B cell (primary cell): Measurements from ENCODE around the gene MAG.

Experiments
- EZH2 ChIP-seq: IDR thresholded peaks from 2 replicates; pipeline ENCODE4 v1.6.1; 2012; ENCODE audit warnings: borderline replicate concordance, low read depth, mild to moderate bottlenecking, moderate library complexity, low read length; ENCODE audit not compliant: insufficient read depth, poor library complexity, severe bottlenecking
- TF ChIP-seq, protein P1 (sequence below): fragments of 200-600 bp; IDR thresholded peaks from one replicate; pipeline ENCODE4 v1.8.0; 2022; ENCODE audit warnings: antibody characterized with exemption, mild to moderate bottlenecking

- TF ChIP-seq, protein P1, sequence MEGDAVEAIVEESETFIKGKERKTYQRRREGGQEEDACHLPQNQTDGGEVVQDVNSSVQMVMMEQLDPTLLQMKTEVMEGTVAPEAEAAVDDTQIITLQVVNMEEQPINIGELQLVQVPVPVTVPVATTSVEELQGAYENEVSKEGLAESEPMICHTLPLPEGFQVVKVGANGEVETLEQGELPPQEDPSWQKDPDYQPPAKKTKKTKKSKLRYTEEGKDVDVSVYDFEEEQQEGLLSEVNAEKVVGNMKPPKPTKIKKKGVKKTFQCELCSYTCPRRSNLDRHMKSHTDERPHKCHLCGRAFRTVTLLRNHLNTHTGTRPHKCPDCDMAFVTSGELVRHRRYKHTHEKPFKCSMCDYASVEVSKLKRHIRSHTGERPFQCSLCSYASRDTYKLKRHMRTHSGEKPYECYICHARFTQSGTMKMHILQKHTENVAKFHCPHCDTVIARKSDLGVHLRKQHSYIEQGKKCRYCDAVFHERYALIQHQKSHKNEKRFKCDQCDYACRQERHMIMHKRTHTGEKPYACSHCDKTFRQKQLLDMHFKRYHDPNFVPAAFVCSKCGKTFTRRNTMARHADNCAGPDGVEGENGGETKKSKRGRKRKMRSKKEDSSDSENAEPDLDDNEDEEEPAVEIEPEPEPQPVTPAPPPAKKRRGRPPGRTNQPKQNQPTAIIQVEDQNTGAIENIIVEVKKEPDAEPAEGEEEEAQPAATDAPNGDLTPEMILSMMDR: no peak
- TF ChIP-seq EZH2: no peak
Measured at GRCh38 chr19:35272122-35272719, 19.7 kb upstream of the MAG start.
